ENCODE measurements around the gene ACR.

The ACR gene

DNA sequence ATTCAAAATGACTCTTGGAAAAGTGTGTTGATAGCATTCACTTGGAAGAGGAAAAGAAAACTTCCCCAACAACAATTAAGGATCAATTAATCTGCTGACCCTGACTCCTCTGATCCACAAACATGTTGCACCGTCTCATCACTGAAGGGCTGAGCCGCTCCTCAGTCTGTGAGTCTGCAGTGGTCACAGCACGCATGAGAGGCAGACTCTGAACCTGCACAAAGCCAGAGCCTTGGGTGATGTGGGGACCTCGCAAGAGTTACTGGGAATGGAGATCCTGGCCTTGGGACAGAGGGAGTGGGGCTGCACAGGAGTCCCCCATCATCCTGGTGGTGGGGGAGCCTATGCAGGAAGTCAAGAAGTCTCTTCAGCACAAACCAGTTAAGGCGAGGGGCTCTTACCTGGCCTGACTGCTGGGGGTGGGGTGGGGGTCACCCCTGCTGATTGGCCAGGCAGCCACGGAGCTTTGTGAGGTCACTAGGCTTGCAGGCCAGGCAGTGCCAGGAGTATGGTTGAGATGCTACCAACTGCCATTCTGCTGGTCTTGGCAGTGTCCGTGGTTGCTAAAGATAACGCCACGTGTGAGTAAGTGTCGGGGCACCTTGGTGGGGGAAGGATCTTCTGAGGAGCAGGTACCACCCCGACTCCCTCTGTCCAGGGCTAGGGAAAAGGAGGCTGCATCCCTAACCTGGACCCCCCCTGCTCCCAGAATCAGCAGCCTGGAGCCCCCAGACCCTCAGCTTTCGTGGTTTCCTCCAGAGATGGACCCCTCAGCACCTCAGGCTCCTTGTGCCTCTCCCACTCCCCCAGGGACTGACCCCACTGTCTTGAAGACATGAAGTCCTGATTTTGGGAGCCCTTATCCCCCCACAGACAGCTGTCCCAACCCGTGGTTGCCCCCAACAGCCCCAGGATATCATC lies at the start of gene ACR:
Gene ACR (plus strand): TSS at position 477 of the 921 bp plus-strand sequence. CDS start 32 bp downstream, at position 509.
- DNase-seq, result no peak

DNA sequence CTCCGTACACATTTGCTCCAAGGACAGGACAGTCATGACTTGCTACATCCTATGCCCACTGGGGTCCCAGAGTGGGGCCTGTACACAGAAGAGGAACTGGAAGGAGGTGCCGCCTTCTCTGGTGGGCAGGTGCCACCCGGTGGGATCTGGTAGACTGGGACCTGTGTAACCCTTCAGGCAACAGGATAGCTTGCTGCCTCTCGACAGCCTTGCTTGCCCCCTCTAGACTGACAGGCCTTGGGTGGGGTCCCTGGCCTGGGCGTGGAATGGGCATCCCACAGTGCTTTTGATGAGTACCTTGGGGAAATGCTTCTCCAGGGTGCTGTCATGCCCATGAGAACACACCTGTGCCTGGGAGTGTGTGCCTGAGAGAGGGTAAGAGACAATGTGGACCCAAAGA lies 49.6 kb upstream of the ACR start:
- no peak for DNase-seq

DNA sequence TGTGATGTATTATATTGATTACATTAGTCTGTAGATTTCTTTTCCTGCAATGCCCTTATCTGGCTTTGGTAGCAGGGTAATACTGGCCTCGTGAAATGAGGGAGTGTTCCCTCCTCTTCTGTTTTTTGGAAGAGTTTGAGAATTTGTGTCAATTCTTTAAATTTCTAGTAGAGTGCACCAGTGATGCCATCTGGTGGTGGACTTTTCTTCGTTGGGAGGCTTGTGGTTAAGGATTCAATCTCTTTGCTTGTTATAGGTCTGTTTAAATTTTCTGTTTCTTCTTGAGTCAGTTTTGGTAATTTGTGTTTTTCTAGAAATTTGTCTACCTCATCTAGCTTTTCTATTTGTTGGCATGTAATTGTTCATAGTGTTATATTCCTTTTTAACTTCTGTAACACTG lies 46.5 kb upstream of the ACR start:
- DNase-seq, result no peak

DNA sequence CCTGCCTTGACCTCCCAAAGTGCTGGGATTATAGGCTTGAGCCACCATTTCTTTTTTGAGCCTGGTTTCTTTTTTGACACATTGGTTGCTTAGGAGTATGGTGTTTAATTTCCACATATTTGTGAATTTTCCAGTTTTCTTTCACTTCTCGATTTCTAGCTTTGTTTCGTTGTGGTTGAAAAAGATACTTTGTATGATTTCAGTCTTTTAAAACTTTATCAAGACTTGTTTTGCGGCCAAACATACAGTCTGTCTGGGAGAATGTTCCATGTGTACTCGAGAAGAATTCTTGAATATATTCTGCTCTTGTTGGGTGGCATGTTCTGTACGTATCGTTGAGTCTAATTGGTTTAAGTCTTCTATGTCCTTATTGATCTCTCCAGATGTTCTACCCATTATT lies 44.5 kb upstream of the ACR start:
- no peak for DNase-seq

DNA sequence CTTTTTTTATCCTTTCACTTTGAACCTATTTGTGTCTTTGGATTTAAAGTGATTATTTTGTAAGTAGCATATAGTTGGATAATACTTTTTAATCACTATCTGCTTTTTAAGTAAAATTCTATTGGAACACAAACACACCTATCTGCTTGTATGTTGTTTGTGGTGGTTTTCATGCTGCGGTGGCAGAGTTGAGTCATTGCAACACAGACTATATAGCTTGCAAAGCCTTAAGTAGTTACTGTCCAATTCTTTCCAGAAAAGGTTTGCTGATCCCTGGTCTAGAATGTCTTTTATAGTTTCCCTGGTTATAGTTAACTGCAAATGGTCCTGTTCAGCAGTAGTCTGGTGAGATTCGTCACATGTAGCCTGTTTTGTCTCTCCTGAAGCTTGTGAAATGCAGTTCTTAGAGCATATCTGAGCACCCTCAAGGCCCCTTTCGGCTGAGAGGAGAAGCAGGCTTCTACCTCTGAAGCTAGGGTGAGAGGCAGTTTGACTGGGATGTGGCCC lies 43.9 kb upstream of the ACR start:
- DNase-seq, result no peak

DNA sequence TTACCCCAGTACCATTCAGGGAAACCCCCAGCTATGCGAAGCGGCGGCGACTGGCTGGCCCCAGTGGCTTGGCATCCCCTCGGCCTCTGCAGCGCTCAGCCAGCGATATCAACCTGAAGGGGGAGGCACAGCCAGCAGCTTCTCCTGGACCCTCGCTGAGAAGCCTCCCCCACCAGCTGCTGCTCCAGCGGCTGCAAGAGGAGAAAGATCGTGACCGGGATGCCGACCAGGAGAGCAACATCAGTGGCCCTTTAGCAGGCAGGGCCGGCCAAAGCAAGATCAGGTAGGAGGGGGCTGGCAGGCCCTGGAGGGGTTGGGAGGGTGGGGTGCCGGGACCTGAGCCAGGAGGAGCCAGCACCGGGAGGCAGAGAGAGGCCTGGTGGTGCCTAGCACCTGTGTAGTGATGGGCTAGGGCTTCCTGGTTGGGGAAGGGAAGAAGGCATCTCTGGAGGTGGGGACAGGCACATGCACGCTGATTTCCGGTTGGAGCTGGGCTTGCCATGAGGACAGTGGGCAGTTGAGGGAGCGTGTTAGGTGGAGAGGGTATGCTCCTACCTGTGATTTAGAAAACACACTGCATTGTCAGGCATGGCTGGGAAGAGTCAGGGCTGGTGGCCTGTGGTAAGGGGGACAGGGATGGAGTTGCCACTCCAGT lies 43.1 kb upstream of the ACR start:
- DNase-seq, result no peak

- no peak for DNase-seq
Observed at GRCh38 chr22:50695421-50696250, 42.4 kb upstream of the ACR start.

- no peak for DNase-seq
Observed at GRCh38 chr22:50696251-50696798, 41.7 kb upstream of the ACR start.

- DNase-seq, result no peak
Observed at GRCh38 chr22:50696799-50697561, 41.0 kb upstream of the ACR start.

DNA sequence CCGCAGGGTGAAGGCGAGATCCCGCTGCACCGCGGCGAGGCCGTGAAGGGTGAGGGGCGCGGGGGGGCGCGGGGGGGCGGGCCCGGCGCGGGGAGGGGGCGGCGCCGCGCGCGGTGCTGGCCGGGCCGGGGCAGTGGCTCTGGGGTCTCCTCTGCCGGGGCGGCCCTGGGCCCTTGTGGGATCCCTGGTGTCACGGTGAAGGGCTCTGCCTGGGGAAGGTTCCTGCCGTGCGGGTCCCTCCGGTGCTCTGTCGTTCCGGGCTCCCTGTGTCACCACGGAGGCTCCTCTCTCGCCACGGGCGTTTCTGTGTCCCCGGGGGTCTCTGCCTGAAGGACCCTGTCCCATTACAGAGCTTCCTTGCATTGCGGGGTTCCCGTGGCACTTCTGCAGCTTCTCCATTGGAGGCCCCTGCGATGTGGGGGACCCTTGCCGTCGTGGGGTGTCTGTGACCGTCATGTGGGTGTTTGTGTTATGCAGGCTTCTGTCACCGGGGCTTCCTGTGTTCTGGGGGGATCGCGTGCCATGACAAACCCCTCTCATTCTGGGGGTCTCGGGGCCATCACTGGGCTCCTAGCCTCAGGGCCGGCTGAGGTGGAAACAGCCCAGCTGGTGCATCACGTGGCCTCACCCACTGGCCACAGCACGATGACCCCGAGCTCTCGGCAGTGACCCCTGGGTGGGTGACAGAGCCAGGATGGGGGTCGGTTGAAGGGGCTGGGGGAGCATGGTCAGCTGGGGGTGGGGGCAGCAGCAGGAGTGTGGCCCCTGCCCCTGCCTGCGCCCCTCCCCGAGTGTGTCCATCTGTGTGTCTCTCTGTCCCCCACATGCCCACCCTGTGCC lies 40.1 kb upstream of the ACR start:
- no peak for DNase-seq

DNA sequence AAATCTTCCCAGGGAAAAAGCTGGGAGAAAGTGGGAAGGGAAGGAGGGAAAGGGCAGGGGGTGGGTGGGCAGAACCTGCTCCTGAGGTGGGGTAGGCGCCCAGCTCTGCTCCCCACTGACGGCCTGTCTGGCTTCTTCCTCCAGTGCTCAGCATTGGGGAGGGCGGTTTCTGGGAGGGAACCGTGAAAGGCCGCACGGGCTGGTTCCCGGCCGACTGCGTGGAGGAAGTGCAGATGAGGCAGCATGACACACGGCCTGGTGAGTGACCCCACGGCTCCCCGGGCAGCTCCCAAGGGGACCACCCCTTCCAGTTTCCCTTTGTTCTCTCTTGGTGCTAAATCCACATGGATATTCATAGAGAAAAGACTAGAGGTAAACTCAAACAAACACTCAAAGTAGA lies 39.5 kb upstream of the ACR start:
- no peak for DNase-seq

DNA sequence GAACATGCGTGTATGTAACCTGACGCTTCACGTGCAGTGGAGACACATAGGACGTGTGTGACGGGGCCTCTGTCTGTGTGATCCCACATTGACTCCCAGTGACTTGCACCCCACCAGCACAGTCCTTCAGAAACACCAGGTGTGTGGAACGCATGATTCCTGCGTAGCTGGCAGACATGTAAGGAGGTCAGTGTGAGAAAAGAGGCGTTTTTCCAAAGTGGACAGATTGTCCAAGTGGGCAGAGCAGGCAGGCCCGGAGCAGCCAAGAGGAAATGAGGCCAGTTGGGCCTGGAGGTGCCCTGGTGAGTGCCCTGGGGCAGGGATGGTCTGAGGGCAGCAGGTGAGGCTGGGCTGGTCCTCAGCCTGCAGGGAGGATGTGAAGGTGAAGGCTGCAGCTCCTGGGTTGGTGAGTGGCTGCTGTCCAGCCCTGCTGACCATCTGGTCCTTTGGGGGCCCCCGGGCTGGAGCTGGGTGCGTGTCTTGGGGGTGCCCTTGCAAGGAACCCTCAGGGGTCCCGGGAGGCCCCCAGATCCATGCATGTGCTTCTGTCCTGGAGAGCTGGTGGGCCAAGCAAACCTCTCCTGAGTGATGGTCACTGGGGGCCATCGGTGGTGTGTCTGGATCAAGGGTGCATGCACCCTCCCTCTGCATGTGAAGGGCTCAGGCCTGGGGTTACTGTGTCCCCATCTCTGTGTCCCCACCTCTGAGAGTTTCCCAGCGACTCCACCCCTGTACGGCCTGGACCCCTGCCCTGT lies 38.8 kb upstream of the ACR start:
- DNase-seq, result no peak

GRCh38 chr22:50699756-50700386 lies 38.1 kb upstream of the ACR start:
- no peak for DNase-seq

DNA sequence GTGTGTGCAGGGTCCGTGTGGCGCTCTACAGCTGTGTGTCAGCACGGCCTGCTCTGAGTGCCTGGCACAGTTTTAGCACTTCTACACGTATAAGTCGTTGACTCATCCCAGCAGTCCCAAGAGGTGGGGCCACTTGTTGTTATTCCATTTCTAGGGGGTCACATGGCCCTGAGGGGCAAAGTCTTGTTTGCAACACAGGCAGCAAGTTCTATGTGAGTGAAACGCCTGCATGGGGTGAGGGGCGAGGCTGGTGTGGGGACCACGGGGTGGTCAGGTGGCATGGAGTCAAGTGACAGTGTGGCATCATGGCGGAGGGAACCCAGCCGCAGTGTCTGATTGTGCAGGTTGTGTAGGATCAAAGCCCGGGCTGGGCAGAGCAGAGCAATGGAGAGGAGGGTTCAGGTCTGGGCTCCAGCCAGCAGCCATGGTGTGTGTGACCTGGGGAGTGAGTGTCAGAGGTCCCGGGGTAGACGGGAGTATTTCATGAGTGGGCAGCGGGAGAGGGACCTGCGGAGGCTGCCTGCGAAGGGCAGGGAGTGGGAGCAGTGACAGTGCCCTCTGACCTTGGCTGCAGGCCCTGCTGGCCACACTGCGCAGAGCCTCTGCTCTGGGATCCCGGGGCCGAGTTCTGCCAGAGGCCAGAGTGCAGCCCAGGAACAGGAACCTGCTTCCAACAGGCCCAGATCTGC lies 37.5 kb upstream of the ACR start:
- no peak for DNase-seq

GRCh38 chr22:50701076-50701419 lies 37.0 kb upstream of the ACR start:
- no peak for DNase-seq

DNA sequence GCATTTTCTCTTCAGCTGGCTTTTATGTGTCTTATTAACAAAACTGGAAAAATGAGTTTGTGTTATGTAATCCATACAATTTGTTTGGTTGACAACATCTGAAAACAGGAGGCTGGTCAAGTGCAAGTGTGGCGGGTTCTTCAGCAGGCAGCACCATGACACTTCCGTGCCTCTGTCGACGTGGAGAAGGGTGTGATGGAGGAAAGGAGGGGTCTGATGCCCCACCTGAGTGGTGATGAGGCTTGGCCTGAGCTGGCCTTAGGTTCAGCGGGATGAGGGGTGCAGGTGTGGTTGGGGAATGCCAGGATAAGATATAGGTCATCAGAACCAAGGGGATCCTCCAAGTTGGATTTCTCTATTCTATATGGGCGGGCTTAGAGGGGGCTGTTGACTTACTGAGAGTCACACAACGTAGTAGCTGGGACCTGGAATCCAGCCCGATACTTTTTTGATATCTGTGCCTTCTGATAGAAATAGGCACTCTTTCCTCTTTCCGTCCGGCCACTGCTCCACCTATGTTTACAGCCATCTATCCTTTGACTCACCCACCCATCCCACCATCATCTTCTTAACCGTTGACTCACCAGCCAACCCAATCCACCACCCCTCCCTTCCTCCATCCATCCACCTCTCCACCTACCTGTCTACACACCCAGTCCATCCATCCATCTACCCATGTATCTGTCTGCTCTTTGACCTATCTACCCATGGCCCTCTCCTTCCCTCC lies 36.4 kb upstream of the ACR start:
- no peak for DNase-seq

DNA sequence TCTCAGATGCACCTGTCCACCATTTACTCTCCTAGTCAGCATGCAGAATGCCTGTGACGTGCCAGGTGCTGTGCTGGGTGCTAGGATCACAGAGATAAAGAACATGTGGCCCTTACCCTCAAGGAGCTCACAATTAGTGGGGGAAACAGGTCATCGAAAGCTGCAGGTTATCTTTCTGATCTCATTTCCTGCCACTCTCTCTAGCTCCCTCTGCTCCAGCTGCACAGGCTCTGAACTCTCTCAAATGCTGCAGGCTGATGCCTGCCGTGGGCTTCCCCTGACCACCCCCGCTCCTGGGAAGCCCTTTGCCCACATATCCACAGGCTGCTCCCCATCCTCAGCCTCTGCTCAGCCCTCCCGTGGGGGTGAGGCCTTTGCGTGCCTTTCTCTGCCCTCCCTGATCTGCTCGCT lies 35.7 kb upstream of the ACR start:
- no peak for DNase-seq
